Measurements from ENCODE around the gene GLIPR2.
"Not testable (repeated sequence)": the region's sequence is repeated elsewhere in the genome, so short reads cannot be mapped to it uniquely, and the experiment has no call there.

The GLIPR2 gene

GRCh38 chr9:36125062-36125855, 11.3 kb upstream of the GLIPR2 start:
- no peak for DNase-seq

- DNase-seq = no peak
These were observed 10.4 kb upstream of the GLIPR2 start for GRCh38 chr9:36126016-36126730.

- DNase-seq = no peak
These were observed 8.8 kb upstream of the GLIPR2 start for GRCh38 chr9:36127652-36128244.

- DNase-seq = no peak
These were observed 8.2 kb upstream of the GLIPR2 start for GRCh38 chr9:36128349-36128748.

- DNase-seq = no peak
These were observed 7.4 kb upstream of the GLIPR2 start for GRCh38 chr9:36129139-36129538.

- DNase-seq = not testable (repeated sequence)
These were observed 4.9 kb upstream of the GLIPR2 start for GRCh38 chr9:36131666-36132065.

- DNase-seq = no peak
These were observed 4.4 kb upstream of the GLIPR2 start for GRCh38 chr9:36132086-36132485.

- no peak for DNase-seq
These were observed 1.6 kb upstream of the GLIPR2 start for GRCh38 chr9:36134761-36135505.

GRCh38 chr9:36135741-36136271, 727 bp upstream of the GLIPR2 start:
- DNase-seq = no peak

- no peak for DNase-seq
These were observed 410 bp downstream of the GLIPR2 start for GRCh38 chr9:36136894-36137391.

- no peak for DNase-seq
These were observed 965 bp downstream of the GLIPR2 start for GRCh38 chr9:36137392-36138004.

GRCh38 chr9:36138496-36138895, 2.0 kb downstream of the GLIPR2 start:
- DNase-seq = no peak

GRCh38 chr9:36138901-36139300, 2.4 kb downstream of the GLIPR2 start:
- DNase-seq = no peak

GRCh38 chr9:36140086-36141084, 3.9 kb downstream of the GLIPR2 start:
- no peak for DNase-seq

- no peak for DNase-seq
These were observed 4.8 kb downstream of the GLIPR2 start for GRCh38 chr9:36141288-36141687.

- DNase-seq = no peak
These were observed 5.2 kb downstream of the GLIPR2 start for GRCh38 chr9:36141761-36142160.

GRCh38 chr9:36142510-36143244, 6.1 kb downstream of the GLIPR2 start:
- no peak for DNase-seq

GRCh38 chr9:36143245-36143641, 6.7 kb downstream of the GLIPR2 start:
- DNase-seq = no peak

- no peak for DNase-seq
These were observed 8.0 kb downstream of the GLIPR2 start for GRCh38 chr9:36144309-36145232.
